Testis (tissue), 2 donors: ENCODE results near the gene SAC3D1.

Source experiments
- CTCF ChIP-seq, 3 experiments: fragments of 450-650 bp in 2 of 3; fragments of 200-600 bp in 1 of 3; sonication (generic) in 1 of 3; IDR thresholded peaks; one replicate each; pipeline ENCODE4 v1.5.1; 2016 to 2019; ENCODE audit warnings: antibody characterized with exemption in 3 of 3, mild to moderate bottlenecking in 2 of 3, moderate library complexity in 1 of 3
- POLR2A ChIP-seq: fragments of 450-650 bp; IDR thresholded peaks from one replicate; pipeline ENCODE4 v1.6.1; 2017; ENCODE audit warnings: antibody characterized with exemption, mild to moderate bottlenecking, moderate library complexity

- TF ChIP-seq CTCF (IDR thresholded peaks at IDR 0.05) (no peak), POLR2A (no peak)
These were observed 25.3 kb downstream of the SAC3D1 start for GRCh38 chr11:65066315-65066714.
